Upper lobe of right lung (tissue), 1 donor: ENCODE measurements around the gene MBD3. TPM values are rescaled to one million over a fixed set of nuclear protein-coding genes. Genes with fewer than 3 reads are reported as not detected.

ENCODE experiments used
- ATAC-seq: fragments of 200-7000 bp; cut with Tn5 transposase; one replicate; pipeline ENCODE4 v1.9.1; 2020; ENCODE audit warnings: mild to moderate bottlenecking, moderate library complexity
- DNase-seq: peaks from one replicate; pipeline ENCODE4 v3.0.0-alpha.2; 2020
- H3K27ac ChIP-seq: fragments of 200-600 bp; one replicate; pipeline ENCODE4 v1.8.0; 2022
- H3K27me3 ChIP-seq: fragments of 200-600 bp; one replicate; pipeline ENCODE4 v1.8.0; 2022; ENCODE audit warnings: mild to moderate bottlenecking
- H3K36me3 ChIP-seq: fragments of 200-600 bp; one replicate; pipeline ENCODE4 v1.8.0; 2022
- H3K4me1 ChIP-seq: fragments of 200-600 bp; one replicate; pipeline ENCODE4 v1.8.0; 2022
- H3K4me3 ChIP-seq: fragments of 200-600 bp; one replicate; pipeline ENCODE4 v1.8.0; 2022; ENCODE audit warnings: mild to moderate bottlenecking
- H3K9me3 ChIP-seq: fragments of 200-600 bp; one replicate; pipeline ENCODE4 v1.8.0; 2022
- intact Hi-C: fragments of 100-400 bp; cut with DNase I; formaldehyde crosslinking; loops from one replicate; pipeline ENCODE4 v1.11.0; 2022
- total RNA-seq: library from RNA; stranded (reverse); fragmentation: NEBNext Ultra II Directional; extraction: Animal tissue kit (Norgen Biotek cat#: 25700); gene quantifications from one replicate; pipeline ENCODE4 v1.2.1, GENCODE V29; 2021
- TF ChIP-seq, protein P1 (sequence below): fragments of 200-600 bp; IDR thresholded peaks from one replicate; pipeline ENCODE4 v1.8.0; 2022; ENCODE audit warnings: antibody characterized with exemption
- donor health status: DM: no; HTN: yes; CAD: no; lungs with severe emphysema.

The MBD3 gene
- total RNA-seq, 1 donor from 2014 or later, result 78.7 TPM

- Histone ChIP-seq H3K4me3 (no peak overlapping the region), H3K27me3 (no peaks in the 10 kb centered on the region), H3K36me3 (peaks cover 11% of the 10 kb centered on the region), H3K9me3 (no peaks in the 10 kb centered on the region), H3K4me1 (peaks cover 4% of the 10 kb centered on the region), H3K27ac (no peak overlapping the region)
- TF ChIP-seq, protein P1, sequence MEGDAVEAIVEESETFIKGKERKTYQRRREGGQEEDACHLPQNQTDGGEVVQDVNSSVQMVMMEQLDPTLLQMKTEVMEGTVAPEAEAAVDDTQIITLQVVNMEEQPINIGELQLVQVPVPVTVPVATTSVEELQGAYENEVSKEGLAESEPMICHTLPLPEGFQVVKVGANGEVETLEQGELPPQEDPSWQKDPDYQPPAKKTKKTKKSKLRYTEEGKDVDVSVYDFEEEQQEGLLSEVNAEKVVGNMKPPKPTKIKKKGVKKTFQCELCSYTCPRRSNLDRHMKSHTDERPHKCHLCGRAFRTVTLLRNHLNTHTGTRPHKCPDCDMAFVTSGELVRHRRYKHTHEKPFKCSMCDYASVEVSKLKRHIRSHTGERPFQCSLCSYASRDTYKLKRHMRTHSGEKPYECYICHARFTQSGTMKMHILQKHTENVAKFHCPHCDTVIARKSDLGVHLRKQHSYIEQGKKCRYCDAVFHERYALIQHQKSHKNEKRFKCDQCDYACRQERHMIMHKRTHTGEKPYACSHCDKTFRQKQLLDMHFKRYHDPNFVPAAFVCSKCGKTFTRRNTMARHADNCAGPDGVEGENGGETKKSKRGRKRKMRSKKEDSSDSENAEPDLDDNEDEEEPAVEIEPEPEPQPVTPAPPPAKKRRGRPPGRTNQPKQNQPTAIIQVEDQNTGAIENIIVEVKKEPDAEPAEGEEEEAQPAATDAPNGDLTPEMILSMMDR, result no peak
- ATAC-seq (no peak), DNase-seq (no peak)
- intact Hi-C loops, result no loop called here
Measured at GRCh38 chr19:1572795-1573194, 19.9 kb downstream of the MBD3 start.

GRCh38 chr19:1571358-1571757 lies 21.3 kb downstream of the MBD3 start:
- ATAC-seq (no peak), DNase-seq (no peak)
- Histone ChIP-seq H3K4me3 (no peak overlapping the region), H3K36me3 (no peaks in the 10 kb centered on the region), H3K9me3 (no peaks in the 10 kb centered on the region), H3K27ac (no peak overlapping the region), H3K4me1 (peaks cover 4% of the 10 kb centered on the region), H3K27me3 (no peaks in the 10 kb centered on the region)
- intact Hi-C loops, result no loop called here
- TF ChIP-seq, protein P1, result no peak

- no peak for DNase-seq
- TF ChIP-seq, protein P1, result no peak
- Histone ChIP-seq H3K4me3 (no peak overlapping the region), H3K27ac (no peak overlapping the region), H3K4me1 (peaks cover 4% of the 10 kb centered on the region), H3K27me3 (no peaks in the 10 kb centered on the region), H3K36me3 (no peaks in the 10 kb centered on the region), H3K9me3 (no peaks in the 10 kb centered on the region)
- ATAC-seq, result no peak
- intact Hi-C loops, result no loop called here
Measured at GRCh38 chr19:1570836-1571235, 21.8 kb downstream of the MBD3 start.

DNA sequence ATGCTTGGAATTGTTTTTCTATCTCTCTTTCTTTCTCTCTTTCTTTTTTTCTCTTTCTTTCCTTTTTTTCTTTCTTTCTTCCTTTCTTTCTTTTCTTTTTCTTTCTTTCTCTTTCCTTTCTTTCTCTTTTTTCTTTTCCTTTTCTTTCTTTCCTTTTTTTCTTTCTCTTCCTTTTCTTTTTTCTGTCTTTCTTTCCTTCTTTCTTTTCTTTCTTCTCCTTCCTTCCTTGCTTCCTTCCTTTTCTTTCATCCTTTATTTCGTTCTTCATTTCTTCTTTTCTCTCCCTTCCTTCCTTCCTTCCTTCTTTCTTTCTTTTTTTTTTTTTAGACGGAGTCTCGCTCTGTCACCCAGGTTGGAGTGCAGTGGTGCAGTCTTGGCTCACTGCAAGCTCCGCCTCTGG lies 22.7 kb downstream of the MBD3 start:
- Histone ChIP-seq H3K27ac (no peak overlapping the region), H3K36me3 (no peaks in the 10 kb centered on the region), H3K4me1 (peaks cover 4% of the 10 kb centered on the region), H3K27me3 (no peaks in the 10 kb centered on the region), H3K4me3 (no peak overlapping the region), H3K9me3 (no peaks in the 10 kb centered on the region)
- intact Hi-C loops, result no loop called here
- no peak for DNase-seq
- TF ChIP-seq, protein P1, result no peak
- ATAC-seq, result no peak

DNA sequence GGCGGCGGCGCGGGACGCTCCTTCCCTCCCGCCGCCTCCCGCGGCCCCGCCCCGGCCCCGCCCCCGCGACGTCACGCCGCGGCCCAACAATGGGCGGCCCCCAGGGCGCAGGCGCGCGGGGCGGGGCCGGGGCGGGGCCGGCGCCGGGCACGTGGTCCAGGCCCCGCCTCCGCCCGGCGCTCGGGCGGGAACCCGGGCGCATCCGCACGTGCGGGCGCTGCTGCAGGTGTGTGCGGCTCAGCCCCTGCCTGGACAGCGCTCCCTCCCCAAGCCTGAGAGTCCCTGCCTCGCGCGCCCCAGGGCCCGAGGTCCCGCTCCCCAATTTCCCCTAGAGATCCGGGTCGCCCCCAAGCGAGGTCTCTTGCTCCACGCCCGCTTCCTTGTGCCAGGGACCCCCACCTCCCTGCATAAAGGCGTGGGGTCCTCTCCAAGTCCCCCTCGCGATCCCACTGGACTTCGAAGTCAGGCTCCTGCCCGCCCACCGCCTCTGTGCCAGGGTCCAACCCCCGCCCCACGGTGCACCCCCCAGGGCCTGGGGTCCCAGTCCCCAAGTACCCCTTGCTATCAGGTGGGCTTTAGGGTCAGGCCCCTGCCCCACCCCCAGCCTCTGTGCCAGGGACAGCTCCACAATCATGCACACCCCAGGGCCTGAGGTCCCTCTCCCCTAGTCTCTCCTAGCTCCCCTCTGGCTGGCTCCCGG lies 24.2 kb downstream of the MBD3 start, which contains the start of gene MEX3D:
MEX3D (minus strand) TSS at position 6 of the 700 bp plus-strand sequence. CDS start 267 bp downstream, outside the sequence.
- H3K9me3 ChIP-seq, result no peaks in the 10 kb centered on the region
- ATAC-seq (peak; percentile 87), DNase-seq (peak; percentile 89)
- H3K27me3 ChIP-seq, result no peaks in the 10 kb centered on the region
- no peaks in the 10 kb centered on the region for H3K36me3 ChIP-seq
- peak within 1 kb of the TSS; percentile 78 for H3K27ac ChIP-seq
- H3K4me3 ChIP-seq, result peak within 1 kb of the TSS; percentile 65
- TF ChIP-seq, protein P1, result no peak
- intact Hi-C loops, result no loop called here
- peaks cover 4% of the 10 kb centered on the region for H3K4me1 ChIP-seq

DNA sequence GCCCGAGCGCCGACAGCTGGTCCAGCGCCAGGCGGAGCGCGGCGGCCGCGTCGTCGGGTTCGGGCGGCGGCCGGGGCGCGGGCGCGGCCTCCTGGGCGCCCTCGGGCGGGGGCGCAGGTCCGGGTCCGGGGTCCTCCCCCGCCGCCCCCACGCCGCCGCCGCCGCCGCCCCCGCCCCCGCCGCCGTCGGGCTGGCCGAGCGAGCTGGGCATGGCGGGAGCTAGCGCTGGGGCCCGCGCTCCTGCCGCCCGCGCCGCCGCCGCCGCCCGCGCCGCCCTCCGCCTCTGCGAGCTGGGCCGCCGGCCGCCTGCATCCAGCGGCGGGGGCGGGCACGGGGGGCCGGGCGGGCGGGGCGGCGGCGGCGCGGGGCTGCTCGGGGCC lies 24.8 kb downstream of the MBD3 start:
- Histone ChIP-seq H3K27ac (no peak overlapping the region), H3K4me1 (peaks cover 4% of the 10 kb centered on the region), H3K9me3 (no peaks in the 10 kb centered on the region), H3K27me3 (no peaks in the 10 kb centered on the region), H3K4me3 (no peak overlapping the region), H3K36me3 (no peaks in the 10 kb centered on the region)
- TF ChIP-seq, protein P1, result no peak
- ATAC-seq (no peak), DNase-seq (no peak)
- intact Hi-C loops, result no loop called here
